ENCODE data around the gene LRMDA.

DNA sequence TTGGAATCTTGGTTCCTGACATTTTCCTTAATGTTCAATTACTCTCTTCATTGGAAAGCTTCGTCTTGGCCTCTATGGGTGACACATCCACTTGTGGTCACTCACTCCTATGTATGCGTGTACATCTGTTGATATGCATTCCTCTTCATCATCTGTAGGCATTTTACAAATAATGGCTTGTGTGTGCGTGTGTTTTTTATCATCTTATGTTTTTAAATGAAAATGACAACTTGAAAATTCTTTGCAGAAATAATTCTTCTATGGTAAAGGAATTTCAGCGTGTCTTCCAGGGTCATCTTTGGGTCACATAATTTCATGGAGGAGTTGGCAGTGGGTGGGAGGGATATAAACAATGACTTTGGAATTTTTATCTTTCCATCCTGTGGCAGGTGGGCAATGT, 925.1 kb downstream of the LRMDA start:
- TF ChIP-seq, protein P1, sequence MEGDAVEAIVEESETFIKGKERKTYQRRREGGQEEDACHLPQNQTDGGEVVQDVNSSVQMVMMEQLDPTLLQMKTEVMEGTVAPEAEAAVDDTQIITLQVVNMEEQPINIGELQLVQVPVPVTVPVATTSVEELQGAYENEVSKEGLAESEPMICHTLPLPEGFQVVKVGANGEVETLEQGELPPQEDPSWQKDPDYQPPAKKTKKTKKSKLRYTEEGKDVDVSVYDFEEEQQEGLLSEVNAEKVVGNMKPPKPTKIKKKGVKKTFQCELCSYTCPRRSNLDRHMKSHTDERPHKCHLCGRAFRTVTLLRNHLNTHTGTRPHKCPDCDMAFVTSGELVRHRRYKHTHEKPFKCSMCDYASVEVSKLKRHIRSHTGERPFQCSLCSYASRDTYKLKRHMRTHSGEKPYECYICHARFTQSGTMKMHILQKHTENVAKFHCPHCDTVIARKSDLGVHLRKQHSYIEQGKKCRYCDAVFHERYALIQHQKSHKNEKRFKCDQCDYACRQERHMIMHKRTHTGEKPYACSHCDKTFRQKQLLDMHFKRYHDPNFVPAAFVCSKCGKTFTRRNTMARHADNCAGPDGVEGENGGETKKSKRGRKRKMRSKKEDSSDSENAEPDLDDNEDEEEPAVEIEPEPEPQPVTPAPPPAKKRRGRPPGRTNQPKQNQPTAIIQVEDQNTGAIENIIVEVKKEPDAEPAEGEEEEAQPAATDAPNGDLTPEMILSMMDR (IDR thresholded peaks at IDR 0.05; ENCODE audit: borderline replicate concordance, extremely low read depth, low read length, poor library complexity, severe bottlenecking) = no peak
- TF ChIP-seq EZH2 (IDR thresholded peaks at IDR 0.05; ENCODE audit: borderline replicate concordance, low read depth, low read length, severe bottlenecking) = no peak

All from DND-41 (cell line).